ENCODE measurements around the gene SMAD3. TPM values are rescaled to one million over a fixed set of nuclear protein-coding genes. Genes with fewer than 3 reads are reported as not detected.

SMAD3 gene
- total RNA-seq, 4 donors from 2014 or later = 25.3 to 54.2 (median 40.0) TPM

GRCh38 chr15:67048281-67049279 is 16.8 kb upstream of the SMAD3 start:
- no peak for TF ChIP-seq CTCF (IDR thresholded peaks at IDR 0.05; ENCODE audit: low read depth)

- TF ChIP-seq CTCF (IDR thresholded peaks at IDR 0.05; ENCODE audit: low read depth) = no peak
Observed at GRCh38 chr15:67049351-67050044, 15.9 kb upstream of the SMAD3 start.

- no peak for TF ChIP-seq CTCF (IDR thresholded peaks at IDR 0.05; ENCODE audit: low read depth)
Observed at GRCh38 chr15:67050062-67050461, 15.3 kb upstream of the SMAD3 start.

GRCh38 chr15:67050522-67051087 is 14.8 kb upstream of the SMAD3 start:
- TF ChIP-seq CTCF (IDR thresholded peaks at IDR 0.05; ENCODE audit: low read depth) = no peak

- TF ChIP-seq CTCF (IDR thresholded peaks at IDR 0.05; ENCODE audit: low read depth) = no peak
Observed at GRCh38 chr15:67051088-67052045, 14.0 kb upstream of the SMAD3 start.

GRCh38 chr15:67054676-67055075 is 10.7 kb upstream of the SMAD3 start:
- no peak for TF ChIP-seq CTCF (IDR thresholded peaks at IDR 0.05; ENCODE audit: low read depth)

Measured in subcutaneous adipose tissue (tissue), 4 donors.